OCI-LY7 (cell line): Measurements from ENCODE around the gene LTB4R. TPM values are rescaled to one million over a fixed set of nuclear protein-coding genes. Genes with fewer than 3 reads are reported as not detected.

Experiments
- BruUV-seq: library from RNA; stranded (reverse); fragments of 400-500 nt; replicated peaks from 2 replicates; lab custom pipeline; 2021; lab: Mats Ljungman, UMichigan
- CTCF ChIA-PET: fragments of 300-600 bp; sonication (Branson Sonifier 250); formaldehyde crosslinking; loops from one replicate; lab custom pipeline; 2022; ENCODE audit warnings: antibody characterized with exemption; ENCODE audit not compliant: unreplicated experiment; lab: Charles Lee
- POLR2A ChIA-PET: fragments of 300-600 bp; sonication (Branson Sonifier 250); formaldehyde crosslinking; loops from one replicate; lab custom pipeline; 2022; ENCODE audit warnings: antibody characterized with exemption; lab: Charles Lee
- DNase-seq: peaks from one replicate; pipeline ENCODE4 v3.0.0-alpha.2; 2015; ENCODE audit warnings: low spot score
- H2AFZ ChIP-seq: fragments of 200-600 bp; sonication (generic), shearing (Covaris generic); 2 replicates; pipeline ENCODE4 v1.6.1; 2014; ENCODE audit warnings: mild to moderate bottlenecking, antibody characterized with exemption, low read length, moderate library complexity
- H3K27ac ChIP-seq: fragments of 200-600 bp; sonication (generic); 2 replicates; pipeline ENCODE4 v1.5.1; 2014; ENCODE audit warnings: mixed run types, low read depth, mild to moderate bottlenecking, moderate library complexity, low read length, inconsistent platforms; ENCODE audit not compliant: poor library complexity, severe bottlenecking
- H3K36me3 ChIP-seq: fragments of 200-600 bp; sonication (generic); 2 replicates; pipeline ENCODE4 v1.6.1; 2014; ENCODE audit warnings: mild to moderate bottlenecking, antibody characterized with exemption, low read length, moderate library complexity, mixed read lengths; ENCODE audit not compliant: insufficient read depth
- H3K4me1 ChIP-seq: fragments of 200-600 bp; sonication (generic); 2 replicates; pipeline ENCODE4 v1.5.1; 2014; ENCODE audit warnings: mild to moderate bottlenecking, low read length; ENCODE audit not compliant: insufficient read depth, poor library complexity, severe bottlenecking
- H3K4me2 ChIP-seq: fragments of 200-600 bp; sonication (generic); 2 replicates; pipeline ENCODE4 v1.6.1; 2014; ENCODE audit warnings: mild to moderate bottlenecking, low read length
- H3K4me3 ChIP-seq: fragments of 200-600 bp; sonication (generic); 2 replicates; pipeline ENCODE4 v1.5.1; 2014; ENCODE audit warnings: mild to moderate bottlenecking, low read depth, low read length; ENCODE audit not compliant: poor library complexity, severe bottlenecking
- H3K79me2 ChIP-seq: fragments of 200-600 bp; sonication (generic); 2 replicates; pipeline ENCODE4 v1.6.1; 2016; ENCODE audit warnings: low read depth, mild to moderate bottlenecking, low read length, moderate library complexity, mixed read lengths; ENCODE audit not compliant: insufficient read depth
- H3K9me2 ChIP-seq: fragments of 200-600 bp; sonication (generic); 2 replicates; pipeline ENCODE4 v1.6.1; 2016; ENCODE audit warnings: mild to moderate bottlenecking, low read length, mixed read lengths; ENCODE audit not compliant: insufficient read depth
- H3K9me3 ChIP-seq: fragments of 200-600 bp; sonication (generic); 2 replicates; pipeline ENCODE4 v1.6.1; 2014; ENCODE audit warnings: mild to moderate bottlenecking, mixed run types, low read length, mixed read lengths
- H4K20me1 ChIP-seq: fragments of 200-600 bp; sonication (generic); 2 replicates; pipeline ENCODE4 v1.6.1; 2014; ENCODE audit warnings: mild to moderate bottlenecking, antibody characterized with exemption, low read length, moderate library complexity, mixed read lengths; ENCODE audit not compliant: insufficient read depth
- CTCF ChIP-seq: fragments of 200-600 bp; sonication (generic); conservative IDR thresholded peaks from 2 replicates; pipeline ENCODE4 v1.5.1; 2014; ENCODE audit warnings: mild to moderate bottlenecking, antibody characterized with exemption, low read length, moderate library complexity, mixed read lengths
- EZH2phosphoT487 ChIP-seq: fragments of 200-600 bp; sonication (generic); IDR thresholded peaks from 2 replicates; pipeline ENCODE4 v1.6.1; 2018; ENCODE audit warnings: low read depth, borderline replicate concordance, mild to moderate bottlenecking, mixed run types, antibody characterized with exemption, low read length, moderate library complexity, mixed read lengths
- intact Hi-C: fragments of 100-400 bp; cut with micrococcal nuclease; formaldehyde crosslinking; loops from one replicate; pipeline ENCODE4 v1.10.0; 2022; ENCODE audit not compliant: unreplicated experiment
- total RNA-seq, 2 experiments: library from RNA; depleted of rRNA in 1 of 2; stranded (reverse); fragments of >200 nt in 1 of 2; shearing (Covaris generic) in 1 of 2; gene quantifications; 2 replicates each; pipeline ENCODE4 v1.2.3, GENCODE V29; 2014 to 2022

The LTB4R gene
- total RNA-seq, 2 experiments from 2014 or later, result 15.8 to 28.3 TPM

GRCh38 chr14:24313913-24314312 lies 2.6 kb downstream of the LTB4R start:
- H3K9me3 ChIP-seq, result no peaks in the 10 kb centered on the region
- H3K79me2 ChIP-seq, result no peaks in the 10 kb centered on the region
- H2AFZ ChIP-seq, result no peak overlapping the region
- H3K4me3 ChIP-seq, result no peak overlapping the region
- H4K20me1 ChIP-seq, result no peaks in the 10 kb centered on the region
- H3K9me2 ChIP-seq, result no peaks in the 10 kb centered on the region
- H3K4me1 ChIP-seq, result peaks cover 38% of the 10 kb centered on the region
- no peak overlapping the region for H3K27ac ChIP-seq
- ChIA-PET CTCF (no interaction called here), POLR2A (no interaction called here)
- no peak overlapping the region for H3K4me2 ChIP-seq
- intact Hi-C loops, result no loop called here
- BruUV-seq, result no TSS peak
- TF ChIP-seq CTCF (no peak), EZH2phosphoT487 (no peak)
- H3K36me3 ChIP-seq, result peaks cover 49% of the 10 kb centered on the region
- DNase-seq, result no peak

DNA sequence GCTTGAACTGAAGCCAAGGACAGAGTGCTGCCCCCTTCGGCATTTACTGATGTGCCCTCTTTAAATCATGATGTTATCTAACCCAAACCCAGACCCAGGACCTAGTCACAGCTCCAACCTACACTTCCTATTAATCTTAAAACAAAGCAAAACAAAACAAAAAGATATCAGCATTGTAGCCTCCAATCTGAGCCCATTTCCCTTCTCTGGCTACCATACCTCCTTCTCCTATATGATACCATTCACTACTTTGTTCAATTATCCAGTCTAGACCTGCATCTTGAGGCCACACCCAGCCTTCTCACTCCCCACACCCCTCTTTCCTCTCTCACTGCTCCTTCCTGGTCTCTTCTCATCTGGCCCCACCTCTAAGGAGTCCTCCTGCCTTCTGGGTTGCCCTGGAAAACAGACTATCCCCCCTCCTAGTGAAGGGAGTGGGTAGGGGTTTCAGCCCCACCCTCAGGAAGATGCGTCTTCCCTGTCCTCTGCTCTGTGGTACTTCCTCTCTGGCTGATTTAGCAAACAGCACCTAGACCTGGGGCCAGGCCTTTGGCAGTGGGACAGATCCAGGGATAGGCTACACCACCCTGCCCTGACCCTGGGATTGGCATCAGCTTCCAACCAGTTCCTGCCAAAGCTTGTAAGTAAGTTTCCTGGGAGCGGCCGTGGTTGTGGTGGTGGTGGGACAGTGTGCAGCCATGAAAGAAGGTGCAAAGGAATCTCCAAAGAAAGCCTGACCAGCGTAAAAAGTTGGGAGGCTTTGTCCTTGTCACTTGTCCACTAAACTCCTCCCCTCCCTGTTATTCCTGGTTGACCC lies 3.3 kb downstream of the LTB4R start:
- H3K9me3 ChIP-seq, result no peaks in the 10 kb centered on the region
- no peak overlapping the region for H3K4me3 ChIP-seq
- no peak for DNase-seq
- TF ChIP-seq EZH2phosphoT487 (no peak), CTCF (no peak)
- H2AFZ ChIP-seq, result no peak overlapping the region
- H3K4me1 ChIP-seq, result peaks cover 38% of the 10 kb centered on the region
- no peak overlapping the region for H3K27ac ChIP-seq
- intact Hi-C loops, result no loop called here
- H3K79me2 ChIP-seq, result no peaks in the 10 kb centered on the region
- ChIA-PET CTCF (no interaction called here), POLR2A (no interaction called here)
- BruUV-seq, result no TSS peak
- no peak overlapping the region for H3K4me2 ChIP-seq
- H3K36me3 ChIP-seq, result peaks cover 42% of the 10 kb centered on the region
- H4K20me1 ChIP-seq, result no peaks in the 10 kb centered on the region
- H3K9me2 ChIP-seq, result no peaks in the 10 kb centered on the region

DNA sequence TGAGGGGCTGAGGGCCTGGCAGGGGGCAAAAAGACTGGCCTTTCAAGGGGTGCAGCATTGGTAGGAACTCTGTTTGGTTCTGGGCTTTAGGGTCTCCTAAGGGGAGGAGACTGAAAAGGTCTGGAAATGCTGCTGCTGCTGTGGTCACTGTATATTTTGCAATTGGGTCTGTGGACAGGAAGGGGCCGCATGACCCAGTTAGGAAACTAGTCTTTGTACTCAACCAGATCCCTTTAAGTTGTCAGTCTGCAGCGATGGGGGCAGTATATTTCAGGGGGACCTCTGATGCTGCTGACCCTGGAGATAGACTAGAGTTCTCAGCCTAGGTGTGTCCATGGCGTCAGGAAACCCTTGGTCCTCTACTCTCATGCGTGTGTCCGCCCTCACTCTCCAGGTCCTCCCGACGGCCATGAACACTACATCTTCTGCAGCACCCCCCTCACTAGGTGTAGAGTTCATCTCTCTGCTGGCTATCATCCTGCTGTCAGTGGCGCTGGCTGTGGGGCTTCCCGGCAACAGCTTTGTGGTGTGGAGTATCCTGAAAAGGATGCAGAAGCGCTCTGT lies 4.0 kb downstream of the LTB4R start:
- POLR2A ChIA-PET, result no interaction called here
- TF ChIP-seq EZH2phosphoT487 (no peak), CTCF (no peak)
- Histone ChIP-seq H4K20me1 (no peaks in the 10 kb centered on the region), H3K79me2 (no peaks in the 10 kb centered on the region), H3K4me3 (no peak overlapping the region), H3K9me2 (no peaks in the 10 kb centered on the region), H3K4me2 (no peak overlapping the region), H3K27ac (no peak overlapping the region), H2AFZ (no peak overlapping the region), H3K4me1 (peaks cover 34% of the 10 kb centered on the region), H3K36me3 (peaks cover 35% of the 10 kb centered on the region), H3K9me3 (no peaks in the 10 kb centered on the region)
- DNase-seq, result no peak
- BruUV-seq, result no TSS peak
- CTCF ChIA-PET, result no interaction called here
- intact Hi-C loops, result no loop called here
